GM19240 (cell line): Measurements from ENCODE around the gene SP140.
"Not testable (repeated sequence)": the region's sequence is repeated elsewhere in the genome, so short reads cannot be mapped to it uniquely, and the experiment has no call there.

Source experiments
- DNase-seq: peaks from one replicate; pipeline ENCODE4 v3.0.0; 2011; ENCODE audit warnings: low spot score; ENCODE audit not compliant: insufficient read length

SP140 gene

DNA sequence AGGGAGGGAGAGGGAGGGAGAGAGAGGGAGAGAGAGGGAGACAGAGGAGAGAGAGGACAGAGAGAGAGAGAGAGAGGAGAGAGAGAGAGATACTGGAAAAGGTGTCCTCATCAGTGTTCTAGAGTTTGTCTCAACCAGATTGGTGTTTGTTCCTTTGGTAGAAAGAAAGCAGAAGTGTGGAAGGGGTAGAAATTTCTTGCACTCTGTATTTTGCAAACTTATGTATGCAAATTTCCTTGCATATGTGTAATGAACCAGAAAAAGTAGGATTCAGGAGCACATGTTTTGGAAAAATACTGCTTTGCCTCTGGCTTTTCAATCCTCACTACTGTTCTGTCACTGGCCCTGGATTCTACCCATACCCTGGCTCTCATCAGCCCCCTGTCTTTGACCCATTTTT is 1.1 kb upstream of the SP140 start:
- DNase-seq = no peak

DNA sequence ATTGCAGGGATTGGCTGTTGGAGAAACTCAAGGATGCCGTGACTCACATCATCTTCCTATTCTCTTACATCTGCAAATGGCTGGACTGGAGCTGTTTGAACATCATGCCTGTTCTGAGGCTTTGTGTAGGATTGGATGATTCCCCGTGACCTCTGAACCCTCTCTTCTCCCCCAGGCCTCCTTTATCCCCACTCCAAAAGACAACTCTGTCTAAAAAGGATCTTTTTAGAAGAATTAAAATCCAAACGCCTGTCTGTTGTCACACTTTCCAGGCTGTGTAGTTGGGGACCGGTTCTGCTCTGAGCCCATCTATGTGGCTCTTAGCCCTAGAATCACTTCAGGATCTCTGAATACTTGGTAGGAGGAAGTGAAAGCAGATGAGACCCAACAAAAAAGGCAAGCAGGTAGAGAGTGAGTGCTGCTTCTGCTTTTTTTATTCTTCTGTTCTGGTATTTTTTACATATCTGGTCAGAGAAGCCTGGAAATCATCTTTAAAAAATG is 565 bp downstream of the SP140 start:
- DNase-seq = no peak

DNA sequence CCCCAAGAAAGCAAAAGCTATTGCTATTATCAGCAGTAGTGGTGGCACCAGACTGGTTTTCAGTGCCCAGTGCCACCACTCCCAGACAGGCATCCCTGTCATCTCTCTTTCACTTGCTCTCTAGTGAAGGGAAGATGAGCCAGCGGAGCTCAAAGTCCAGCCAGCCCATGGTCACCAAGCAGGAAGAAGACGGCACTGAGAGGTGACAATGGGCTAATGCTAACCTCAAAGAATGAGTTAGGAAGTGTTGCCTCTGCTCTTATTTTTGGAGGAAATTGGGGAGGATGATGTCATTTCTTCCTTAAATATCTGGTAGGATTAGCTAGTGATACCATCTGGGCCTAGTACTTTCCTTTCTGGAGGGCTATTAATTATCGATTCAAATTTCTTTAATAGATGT is 1.7 kb downstream of the SP140 start:
- DNase-seq = no peak

DNA sequence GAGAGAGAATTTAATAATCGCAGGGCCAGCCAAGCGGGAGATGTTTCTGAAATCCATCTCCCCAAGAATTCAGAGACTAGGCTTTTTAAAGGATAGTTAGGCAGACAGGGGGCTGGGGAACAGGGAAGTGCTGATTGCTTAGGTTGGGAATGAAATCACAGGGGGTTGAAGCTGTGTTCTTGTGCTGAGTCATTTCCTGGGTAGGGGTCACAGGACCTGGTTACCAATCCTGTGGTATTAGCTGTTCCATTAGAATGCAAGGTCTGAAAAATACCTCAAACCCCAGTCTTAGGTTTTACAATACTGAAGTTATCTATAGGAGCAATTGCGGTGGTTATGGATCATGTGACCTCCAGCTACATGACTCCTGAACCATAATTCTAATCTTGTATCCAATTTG is 4.6 kb downstream of the SP140 start:
- no peak for DNase-seq

DNA sequence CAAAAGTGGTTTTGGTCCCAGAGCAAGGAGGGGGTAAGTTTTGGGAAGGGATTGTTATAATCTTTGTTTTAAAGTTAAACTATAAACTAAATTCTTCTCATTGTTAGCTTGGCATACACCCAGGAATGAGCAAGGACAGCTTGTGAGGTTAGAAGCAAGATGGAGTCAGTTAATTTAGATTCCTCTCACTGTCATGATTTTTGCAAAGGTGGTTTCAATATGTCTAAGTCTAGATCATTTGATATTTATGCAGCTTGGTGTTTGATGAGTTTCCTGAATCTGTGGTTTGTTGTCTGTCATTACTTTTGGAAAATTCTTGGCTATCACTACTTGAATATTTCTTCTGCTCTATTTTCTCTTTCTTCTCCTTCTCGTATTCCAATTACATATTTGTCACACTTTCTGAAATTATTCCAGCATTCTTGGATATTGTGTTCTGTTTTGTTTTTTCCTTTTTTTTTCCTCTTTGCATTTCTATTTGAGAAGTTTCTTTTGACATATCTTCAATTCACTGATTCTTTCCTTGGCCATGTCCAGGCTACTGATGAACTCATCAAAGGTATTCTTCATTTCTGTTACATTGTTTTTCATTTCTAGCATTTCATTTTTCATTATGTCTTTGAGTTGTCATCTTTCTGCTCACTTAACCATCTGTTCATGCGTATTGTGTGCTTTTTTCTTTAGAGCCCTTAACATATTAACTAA is 5.1 kb downstream of the SP140 start:
- DNase-seq = no peak

DNA sequence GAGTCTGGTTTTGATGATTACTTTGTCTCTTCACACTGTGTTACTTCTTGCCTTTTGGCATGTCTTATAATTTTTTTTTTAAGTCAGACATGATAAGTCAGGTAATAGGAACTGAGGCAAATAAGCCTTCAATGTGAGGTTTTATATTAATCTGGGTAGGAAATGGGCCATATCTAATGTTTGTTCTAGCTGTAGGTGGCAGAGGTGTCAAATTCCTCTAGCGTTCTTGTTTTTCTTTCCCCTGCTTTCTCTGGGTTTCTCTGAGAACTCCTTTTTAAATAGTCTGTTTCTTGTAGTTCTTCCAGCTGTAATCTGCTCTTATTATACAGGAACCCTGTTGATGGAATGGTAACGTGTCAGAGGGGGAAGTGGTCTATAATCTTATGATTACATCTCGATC is 5.7 kb downstream of the SP140 start:
- no peak for DNase-seq

DNA sequence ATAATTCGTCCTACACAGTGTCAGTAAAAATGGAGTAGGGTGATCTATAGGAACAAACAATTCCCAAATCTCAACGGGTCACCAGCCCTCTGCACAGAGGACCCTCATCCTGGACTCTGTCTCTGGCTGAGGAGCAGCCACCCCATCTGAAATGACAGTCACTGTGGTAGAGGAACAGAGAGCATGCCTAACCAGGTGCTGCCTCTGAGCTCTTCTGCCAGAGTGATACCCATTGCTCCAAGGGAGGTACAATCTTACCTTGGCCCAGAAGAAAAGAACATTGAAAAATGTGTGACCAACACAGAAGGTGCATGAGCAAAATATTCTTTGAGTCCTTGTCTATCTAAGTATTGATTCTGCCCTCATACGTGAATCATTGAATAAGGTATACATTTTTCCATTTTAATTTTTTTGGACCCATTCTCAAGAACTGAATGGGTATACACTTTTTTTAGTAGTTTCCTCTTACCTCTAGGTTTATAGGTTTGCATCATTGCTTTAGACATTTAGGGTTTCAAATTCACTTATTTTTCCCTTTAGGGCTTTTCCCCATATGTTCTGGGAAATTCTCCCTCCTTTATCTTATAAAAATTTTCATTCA is 8.7 kb downstream of the SP140 start:
- DNase-seq = no peak

DNA sequence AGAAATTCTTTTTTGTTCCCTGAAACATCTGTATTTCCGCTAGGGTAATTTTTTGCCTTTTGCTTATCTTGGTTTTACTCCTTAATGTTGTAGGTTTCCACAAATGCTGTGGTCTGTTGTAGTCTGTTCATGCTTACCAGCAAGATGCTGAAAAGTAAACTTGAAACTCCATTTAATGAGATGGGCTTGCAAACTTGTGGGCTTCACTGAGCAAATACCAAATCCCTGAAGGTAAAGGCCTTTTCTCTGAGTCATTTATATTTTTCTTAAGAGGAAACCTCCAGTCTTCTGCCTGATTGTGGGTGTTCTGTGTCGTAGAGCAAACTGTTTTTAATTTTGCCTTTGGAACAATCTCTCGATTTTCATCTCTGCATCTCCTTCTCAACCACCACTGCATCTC is 9.3 kb downstream of the SP140 start:
- no peak for DNase-seq

DNA sequence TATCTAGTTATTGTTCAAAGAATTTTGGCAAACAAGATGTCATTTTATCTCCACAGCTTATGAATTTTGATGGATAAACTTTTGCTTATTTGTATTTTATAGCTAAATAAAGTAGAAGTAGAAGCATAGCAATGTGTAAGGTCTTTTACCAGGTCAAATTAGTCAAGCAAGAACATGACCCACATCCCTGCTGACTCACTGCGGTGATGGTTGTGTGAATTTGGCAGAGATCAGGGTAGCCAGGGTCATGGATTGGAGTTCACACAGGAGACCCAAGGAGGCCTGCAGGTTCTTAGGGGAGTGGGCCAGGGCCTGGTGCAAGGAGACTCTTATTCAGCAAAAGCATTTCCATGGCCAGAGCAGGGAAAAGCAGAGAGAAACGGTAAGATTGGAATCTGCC is 18.7 kb downstream of the SP140 start:
- no peak for DNase-seq

DNA sequence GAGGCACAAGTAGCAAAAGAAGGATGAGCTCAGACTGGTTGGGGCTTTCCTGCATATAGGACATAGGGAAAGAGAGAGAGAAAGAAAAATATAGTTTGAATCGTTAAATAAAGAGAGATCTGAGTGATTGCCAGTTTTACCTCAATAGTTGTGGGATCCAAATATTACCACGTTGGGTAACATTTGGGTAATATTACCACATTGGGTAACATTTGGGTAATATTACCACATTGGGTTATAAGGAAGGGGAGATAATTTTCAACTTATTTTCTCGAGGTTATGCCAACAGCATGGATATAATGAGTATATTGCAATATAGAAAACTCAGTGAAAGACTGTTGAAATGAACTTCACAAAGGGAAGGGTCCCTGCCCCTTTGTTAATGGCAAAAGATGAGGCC is 20.7 kb downstream of the SP140 start:
- DNase-seq = no peak

DNA sequence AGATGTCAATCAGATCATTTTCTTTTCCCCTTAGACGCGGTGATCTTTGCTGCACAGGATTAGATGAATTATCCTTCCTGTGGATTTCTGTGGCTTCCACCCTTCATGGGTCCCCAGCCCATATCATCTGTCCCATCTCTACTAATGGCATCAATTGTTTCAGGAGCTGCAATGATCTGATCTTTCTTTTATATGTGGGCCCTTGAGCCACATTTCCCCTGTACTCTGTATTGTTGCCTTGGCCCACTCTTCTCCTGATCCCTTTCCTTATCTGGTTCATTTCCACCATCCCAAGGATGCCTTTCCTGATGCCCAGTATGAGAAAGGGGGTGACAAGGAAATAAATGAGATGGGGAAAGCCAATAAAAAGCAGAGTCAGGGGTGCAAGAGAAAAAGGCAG is 24.7 kb downstream of the SP140 start:
- DNase-seq = no peak

DNA sequence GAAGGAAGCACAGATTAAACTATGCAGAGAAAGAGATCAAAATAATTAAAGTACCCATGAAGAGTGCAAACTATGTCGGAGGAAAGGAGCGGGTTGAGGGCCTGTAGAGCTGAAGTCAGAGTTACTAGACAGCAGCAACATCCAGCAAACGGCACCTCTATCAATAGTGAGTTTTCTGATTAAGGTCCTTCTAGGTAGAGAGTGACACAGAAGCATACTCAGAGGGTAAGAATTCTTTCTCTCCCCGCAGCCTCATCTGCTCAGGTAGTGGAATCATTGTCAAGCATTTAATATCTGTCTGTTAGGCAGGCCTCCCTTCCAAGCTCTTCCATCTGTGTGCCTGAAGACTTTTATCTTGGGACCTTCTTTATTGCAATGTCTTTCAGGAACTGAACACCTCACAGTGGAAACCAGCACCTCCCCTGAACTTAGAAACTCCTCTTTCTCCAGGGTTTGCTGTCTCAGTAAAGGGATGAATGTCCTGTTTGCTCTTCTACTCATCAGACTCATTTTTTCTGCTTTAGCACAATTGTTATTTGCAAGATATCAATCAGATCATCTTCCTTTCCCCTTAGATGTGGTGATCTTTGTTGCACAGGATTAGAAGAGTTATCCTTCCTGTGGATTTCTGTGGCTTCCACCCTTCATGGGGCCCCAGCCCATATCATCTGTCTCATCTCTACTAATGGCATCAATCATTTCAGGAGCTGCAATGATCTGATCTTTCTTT is 28.8 kb downstream of the SP140 start:
- DNase-seq = no peak

DNA sequence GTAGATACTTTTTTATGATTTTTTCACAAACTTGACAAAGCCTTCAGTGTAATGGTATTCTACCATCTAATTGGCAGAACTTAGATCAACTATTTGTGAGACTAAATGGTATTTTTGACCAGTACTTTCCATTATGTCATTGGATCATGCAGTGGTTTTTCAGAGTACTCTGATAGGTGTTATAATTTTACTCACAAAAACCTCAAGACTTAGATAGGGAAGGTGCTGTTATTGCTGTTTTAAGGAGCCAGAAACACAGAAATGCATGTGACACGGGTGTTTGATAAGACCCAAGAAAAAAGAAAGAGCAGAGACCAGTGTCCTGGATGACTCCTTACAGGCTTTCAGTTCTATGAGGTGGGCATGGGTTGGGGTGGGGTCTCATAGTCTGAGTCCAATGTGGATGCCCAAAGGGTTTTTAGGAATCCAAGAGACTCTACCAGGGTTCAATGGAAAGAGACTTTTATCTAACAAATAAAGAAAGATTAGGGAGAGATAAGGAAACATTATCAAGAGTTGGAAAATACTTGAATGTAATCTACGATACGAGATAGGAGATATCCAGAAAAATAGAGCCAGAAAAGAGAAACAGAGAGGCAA is 31.3 kb downstream of the SP140 start:
- no peak for DNase-seq

DNA sequence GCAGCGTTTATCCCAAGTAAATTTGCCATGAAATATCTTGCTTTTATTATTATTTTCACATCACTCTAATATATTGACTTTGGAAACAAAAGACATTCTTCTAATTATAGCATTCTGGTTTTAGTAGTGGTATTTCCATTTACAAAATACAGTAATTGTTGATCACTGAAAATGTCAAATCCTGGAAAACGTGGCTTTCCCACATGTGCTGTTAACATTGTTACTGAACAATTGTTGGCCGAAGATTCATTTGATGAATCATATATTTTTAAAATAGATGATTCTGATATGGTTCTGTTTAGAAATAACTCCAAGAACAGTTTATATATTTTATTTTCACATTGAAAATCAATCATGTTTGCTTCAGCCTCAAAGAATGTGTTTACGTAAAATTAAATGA is 32.9 kb downstream of the SP140 start:
- no peak for DNase-seq

DNA sequence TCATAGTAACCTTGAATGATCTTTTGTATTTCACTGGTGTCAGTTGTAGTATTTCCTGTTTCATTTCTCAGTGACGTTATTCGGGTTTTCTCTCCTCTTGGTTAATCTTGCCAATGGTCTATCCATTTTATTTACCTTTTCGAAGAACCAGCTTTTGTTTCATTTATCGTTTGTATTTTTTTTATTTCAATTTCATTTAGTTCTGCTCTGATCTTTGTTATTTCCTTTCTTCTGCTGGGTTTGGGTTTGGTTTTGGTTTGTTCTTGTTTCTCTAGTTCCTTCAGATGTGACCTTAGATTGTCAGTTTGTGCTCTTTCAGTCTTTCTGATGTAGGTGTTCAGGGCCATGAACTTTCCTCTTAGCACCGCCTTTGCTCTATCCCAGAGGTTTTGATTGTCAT is 36.7 kb downstream of the SP140 start:
- no peak for DNase-seq

DNA sequence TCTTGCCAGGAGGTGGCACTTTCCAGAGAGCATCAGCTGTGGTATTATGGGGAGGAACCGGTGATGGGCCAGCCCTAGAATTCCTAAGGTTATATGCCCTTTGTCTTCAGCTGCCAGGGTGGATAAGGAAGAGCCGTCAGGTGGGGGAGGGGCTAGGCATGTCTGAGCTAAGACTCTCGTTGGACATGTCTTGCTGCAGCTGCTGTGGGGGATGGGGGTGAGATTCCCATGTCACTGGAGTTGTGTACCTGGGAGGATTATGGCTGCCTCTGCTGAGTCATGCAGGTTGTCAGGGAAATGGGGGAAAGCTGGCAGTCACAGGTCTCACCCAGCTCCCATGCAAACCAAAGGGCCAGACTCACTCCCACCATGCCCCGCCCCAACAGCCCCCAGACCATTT is 39.4 kb downstream of the SP140 start:
- not testable (repeated sequence) for DNase-seq

DNA sequence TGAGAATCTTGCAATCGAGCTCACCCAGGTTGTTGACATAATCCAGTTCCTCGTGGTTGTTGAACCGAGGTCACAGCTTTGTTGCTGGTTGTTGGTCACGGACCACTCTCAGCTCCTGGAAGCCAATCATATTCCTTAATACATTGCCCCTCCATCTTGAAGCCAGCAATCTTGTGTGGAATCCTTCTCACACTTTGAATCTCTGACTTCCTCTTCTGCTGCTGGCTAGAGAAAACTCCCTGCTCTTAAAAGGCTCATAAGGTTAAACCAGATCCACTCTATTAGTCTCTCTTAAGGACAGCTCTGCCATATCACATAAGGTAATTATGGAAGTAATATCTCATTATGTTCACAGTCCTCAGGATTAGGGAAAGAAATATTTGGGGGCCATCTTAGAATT is 41.1 kb downstream of the SP140 start:
- DNase-seq = no peak

DNA sequence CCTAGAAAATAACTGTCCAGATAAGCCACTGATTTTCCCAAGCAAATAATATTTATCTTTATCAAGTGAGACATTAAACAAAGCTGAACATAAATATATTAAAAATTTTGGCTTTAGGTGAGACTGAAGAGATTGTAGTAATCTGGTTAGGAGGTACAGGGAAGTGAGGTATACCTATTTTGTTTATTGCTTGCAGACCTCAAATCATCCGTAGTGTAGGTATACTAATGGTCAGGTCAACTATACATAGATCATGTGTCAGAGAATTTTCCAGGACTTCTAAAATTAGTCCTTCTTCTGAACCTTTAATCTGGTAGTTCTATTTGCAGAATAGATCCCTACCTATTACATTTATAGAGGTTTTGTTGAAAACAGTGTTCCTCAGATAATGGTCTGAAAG is 41.5 kb downstream of the SP140 start:
- DNase-seq = no peak

DNA sequence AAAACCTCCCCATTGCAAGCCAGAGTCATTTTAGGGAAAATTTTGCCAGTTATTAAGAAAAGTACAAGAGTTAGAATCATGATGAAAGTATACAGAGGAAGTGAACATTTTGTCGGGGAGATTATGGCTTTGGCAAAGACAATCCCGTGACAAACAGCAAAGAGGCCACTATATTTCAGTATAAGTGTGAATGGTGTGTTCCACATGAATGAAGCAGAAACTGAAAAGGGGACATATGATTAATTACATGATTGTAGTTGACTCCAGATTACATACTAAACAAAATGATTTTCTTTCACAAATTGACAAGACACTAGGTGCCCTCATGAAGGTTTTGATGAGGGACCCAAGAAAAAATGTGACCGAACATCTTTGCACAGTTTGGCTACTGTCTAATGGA is 42.0 kb downstream of the SP140 start:
- no peak for DNase-seq

DNA sequence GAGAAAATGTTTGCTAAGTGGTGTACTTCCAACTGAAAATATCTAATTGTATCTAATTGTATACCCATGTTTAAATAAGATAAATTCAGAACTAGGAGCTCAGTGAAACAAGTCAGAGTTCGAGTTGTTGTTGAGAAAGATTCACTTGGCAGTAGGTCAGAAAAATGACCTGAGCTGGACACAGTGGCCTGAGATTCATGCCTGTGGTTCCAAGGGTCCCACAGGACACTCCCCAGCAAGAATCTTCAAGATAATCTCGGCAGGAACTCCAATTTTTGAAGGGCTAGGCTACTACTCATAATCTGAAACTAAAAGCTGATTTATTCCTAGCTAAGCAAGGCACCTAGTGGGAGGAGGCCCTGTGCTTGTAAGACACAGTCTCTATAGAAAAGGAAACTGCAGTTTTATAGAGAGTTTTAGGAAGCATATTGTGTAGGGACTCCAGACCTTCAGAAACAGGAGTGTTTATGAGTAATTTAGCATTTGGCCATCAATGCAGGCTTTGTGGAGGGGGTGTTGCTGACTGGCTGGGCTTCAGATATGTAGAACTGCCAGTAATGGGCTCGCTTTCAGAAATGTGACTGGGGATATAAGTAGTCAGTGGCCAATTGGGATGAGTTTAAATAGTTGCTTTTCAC is 43.2 kb downstream of the SP140 start:
- DNase-seq = no peak

DNA sequence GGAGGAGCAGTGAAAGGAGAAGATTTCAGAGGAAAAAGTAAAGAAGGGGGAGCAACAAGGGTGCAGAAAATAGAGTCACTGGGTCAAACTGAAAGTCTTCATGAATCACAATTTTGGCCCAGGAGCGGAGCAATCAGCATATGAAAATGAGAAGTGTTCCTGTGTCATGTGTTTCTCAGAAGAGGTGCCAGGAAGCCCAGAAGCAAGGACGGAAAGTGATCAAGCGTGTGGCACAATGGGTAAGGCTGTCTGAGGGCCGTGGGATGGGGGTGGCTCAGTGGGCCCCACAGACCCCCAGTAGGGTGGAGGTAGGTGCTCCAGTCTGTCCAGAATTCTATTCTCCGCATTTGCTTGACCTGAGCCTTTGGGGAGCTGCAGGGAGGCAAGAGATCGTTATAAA is 44.2 kb downstream of the SP140 start:
- no peak for DNase-seq

DNA sequence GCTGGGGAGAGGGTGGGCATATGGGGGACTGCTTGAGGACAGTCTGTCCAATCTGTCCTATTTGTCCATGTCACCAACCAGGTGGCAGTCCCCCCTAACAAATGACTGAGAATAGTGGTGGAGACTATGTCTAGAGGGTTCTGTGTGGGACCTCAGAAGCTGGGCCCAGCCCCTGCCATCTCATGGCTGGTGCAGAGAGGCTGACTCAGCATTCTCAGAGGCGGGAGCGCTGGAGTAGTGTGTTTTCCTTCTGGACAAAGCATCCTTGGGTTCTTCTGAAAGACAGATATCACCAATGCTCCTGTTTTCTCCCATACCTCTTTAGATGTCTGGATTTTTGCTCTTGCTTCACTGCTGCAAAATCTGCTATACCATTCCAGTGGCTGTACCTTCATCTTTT is 57.4 kb downstream of the SP140 start:
- DNase-seq = no peak
